A673 (cell line): ENCODE results near the gene ADAMTSL1. TPM values are rescaled to one million over a fixed set of nuclear protein-coding genes. Genes with fewer than 3 reads are reported as not detected.

Experiments
- BruUV-seq: library from RNA; stranded (reverse); fragments of 400-500 nt; replicated peaks from 2 replicates; lab custom pipeline; 2021; lab: Mats Ljungman, UMichigan
- CTCF ChIA-PET: fragments of 300-600 bp; sonication (Branson Sonifier 250); formaldehyde crosslinking; loops from one replicate; lab custom pipeline; 2022; ENCODE audit warnings: antibody characterized with exemption; lab: Charles Lee
- POLR2A ChIA-PET: fragments of 300-600 bp; sonication (Branson Sonifier 250); formaldehyde crosslinking; loops from one replicate; lab custom pipeline; 2022; ENCODE audit warnings: antibody characterized with exemption; ENCODE audit not compliant: low non-redundant PET; lab: Charles Lee
- DNase-seq: peaks from one replicate; pipeline ENCODE4 v3.0.0-alpha.2; 2015; ENCODE audit warnings: low spot score
- H3K27ac ChIP-seq: fragments of 200-600 bp; sonication (generic); 2 replicates; pipeline ENCODE4 v1.5.1; 2016; ENCODE audit warnings: mixed run types, low read depth, mild to moderate bottlenecking, mixed read lengths, antibody characterized with exemption, low read length; ENCODE audit not compliant: poor library complexity, severe bottlenecking
- H3K27me3 ChIP-seq: fragments of 200-600 bp; sonication (generic); replicated peaks from 2 replicates; pipeline ENCODE4 v1.6.1; 2017; ENCODE audit warnings: mixed run types, low read depth, mild to moderate bottlenecking, mixed read lengths, antibody characterized with exemption, low read length; ENCODE audit not compliant: insufficient read depth, poor library complexity
- H3K36me3 ChIP-seq: fragments of 200-600 bp; sonication (generic); 2 replicates; pipeline ENCODE4 v1.6.1; 2016; ENCODE audit warnings: mixed run types, mild to moderate bottlenecking, mixed read lengths, antibody characterized with exemption, low read length; ENCODE audit not compliant: insufficient read depth, poor library complexity, severe bottlenecking
- H3K4me1 ChIP-seq: fragments of 200-600 bp; sonication (generic); 2 replicates; pipeline ENCODE4 v1.6.1; 2017; ENCODE audit warnings: mixed run types, mild to moderate bottlenecking, mixed read lengths, antibody characterized with exemption, low read length; ENCODE audit not compliant: insufficient read depth, poor library complexity, severe bottlenecking
- H3K4me3 ChIP-seq: fragments of 200-600 bp; sonication (generic); 2 replicates; pipeline ENCODE4 v1.5.1; 2016; ENCODE audit warnings: low read depth, mixed run types, mild to moderate bottlenecking, mixed read lengths, low read length; ENCODE audit not compliant: poor library complexity, severe bottlenecking
- H3K9me3 ChIP-seq: fragments of 200-600 bp; sonication (generic); 2 replicates; pipeline ENCODE4 v1.6.1; 2016; ENCODE audit warnings: mixed run types, low read depth, mild to moderate bottlenecking, mixed read lengths, antibody characterized with exemption, low read length; ENCODE audit not compliant: poor library complexity, severe bottlenecking
- CTCF ChIP-seq: fragments of 300-800, 200-600 bp; sonication (generic); conservative IDR thresholded peaks from 2 replicates; pipeline ENCODE4 v1.5.1; 2017; ENCODE audit warnings: low read depth, mild to moderate bottlenecking, antibody characterized with exemption, low read length, moderate library complexity, mixed read lengths
- EZH2 ChIP-seq: fragments of 200-600 bp; sonication (generic); IDR thresholded peaks from 2 replicates; pipeline ENCODE4 v1.6.1; 2017; ENCODE audit warnings: borderline replicate concordance, low read depth, mild to moderate bottlenecking, mixed read lengths, antibody characterized with exemption, low read length; ENCODE audit not compliant: poor library complexity, severe bottlenecking
- intact Hi-C: fragments of 100-400 bp; cut with micrococcal nuclease; formaldehyde crosslinking; loops from one replicate; pipeline ENCODE4 v1.10.0; 2022; ENCODE audit not compliant: unreplicated experiment
- total RNA-seq: library from RNA; stranded (reverse); gene quantifications from 2 replicates; pipeline ENCODE4 v1.2.3, GENCODE V29; 2021

The ADAMTSL1 gene
- total RNA-seq, 1 experiment from 2014 or later: not detected

GRCh38 chr9:18745710-18746109, 271.8 kb downstream of the ADAMTSL1 start:
- DNase-seq: no peak
- POLR2A ChIA-PET: no interaction called here
- intact Hi-C loops: no loop called here
- CTCF ChIA-PET: no interaction called here
- no TSS peak for BruUV-seq
- Histone ChIP-seq H3K27me3 (no peaks in the 10 kb centered on the region), H3K36me3 (no peaks in the 10 kb centered on the region), H3K9me3 (no peaks in the 10 kb centered on the region), H3K4me1 (no peaks in the 10 kb centered on the region), H3K27ac (no peak overlapping the region), H3K4me3 (no peak overlapping the region)
- TF ChIP-seq EZH2 (no peak), CTCF (no peak)

- DNase-seq: no peak
- no peaks in the 10 kb centered on the region for H3K36me3 ChIP-seq
- intact Hi-C loops: no loop called here
- no peaks in the 10 kb centered on the region for H3K27me3 ChIP-seq
- no peaks in the 10 kb centered on the region for H3K4me1 ChIP-seq
- no TSS peak for BruUV-seq
- H3K9me3 ChIP-seq: no peaks in the 10 kb centered on the region
- no peak overlapping the region for H3K4me3 ChIP-seq
- TF ChIP-seq CTCF: no peak
- no peak for TF ChIP-seq EZH2
- ChIA-PET POLR2A (no interaction called here), CTCF (interaction anchor here (0.6 kb wide), 1 partner anchor 155 kb away, joined by 6 read pairs; no protein-coding TSS in a partner anchor)
- H3K27ac ChIP-seq: no peak overlapping the region
Measured at GRCh38 chr9:18746631-18747030, 272.7 kb downstream of the ADAMTSL1 start.

GRCh38 chr9:18747595-18747994, 273.6 kb downstream of the ADAMTSL1 start:
- Histone ChIP-seq H3K4me1 (no peaks in the 10 kb centered on the region), H3K4me3 (no peak overlapping the region), H3K36me3 (no peaks in the 10 kb centered on the region), H3K27me3 (no peaks in the 10 kb centered on the region), H3K9me3 (no peaks in the 10 kb centered on the region), H3K27ac (no peak overlapping the region)
- no TSS peak for BruUV-seq
- intact Hi-C loops: no loop called here
- DNase-seq: no peak
- CTCF ChIA-PET: no interaction called here
- POLR2A ChIA-PET: no interaction called here
- TF ChIP-seq EZH2 (no peak), CTCF (no peak)
